Hepatocyte (in vitro differentiated cells): Measurements from ENCODE around the gene RNF125. TPM values are rescaled to one million over a fixed set of nuclear protein-coding genes. Genes with fewer than 3 reads are reported as not detected.

ENCODE experiments used
- DNase-seq: peaks from one replicate; pipeline ENCODE4 v3.0.0-alpha.2; 2016; ENCODE audit warnings: low spot score
- H2AFZ ChIP-seq: fragments of 200-600 bp; sonication (generic); 2 replicates; pipeline ENCODE4 v1.6.0; 2016; ENCODE audit warnings: antibody characterized with exemption, mild to moderate bottlenecking
- H3K27ac ChIP-seq: fragments of 200-600 bp; sonication (generic); 2 replicates; pipeline ENCODE4 v1.5.1; 2016; ENCODE audit warnings: mild to moderate bottlenecking
- H3K27me3 ChIP-seq: fragments of 200-600 bp; sonication (generic); 2 replicates; pipeline ENCODE4 v1.6.1; 2016
- H3K36me3 ChIP-seq: fragments of 200-600 bp; sonication (generic); replicated peaks from 2 replicates; pipeline ENCODE4 v1.5.1; 2016; ENCODE audit warnings: low read depth; ENCODE audit not compliant: insufficient read depth
- H3K4me1 ChIP-seq: fragments of 200-600 bp; sonication (generic); 2 replicates; pipeline ENCODE4 v1.5.1; 2016; ENCODE audit warnings: mild to moderate bottlenecking, moderate library complexity; ENCODE audit not compliant: insufficient read depth
- H3K4me2 ChIP-seq: fragments of 200-600 bp; sonication (generic); 2 replicates; pipeline ENCODE4 v1.6.0; 2016
- H3K4me3 ChIP-seq: fragments of 200-600 bp; sonication (generic); 2 replicates; pipeline ENCODE4 v1.5.1; 2016; ENCODE audit warnings: mild to moderate bottlenecking
- H3K79me2 ChIP-seq: fragments of 200-600 bp; sonication (generic); 2 replicates; pipeline ENCODE4 v1.6.0; 2017; ENCODE audit warnings: mild to moderate bottlenecking
- H3K9me2 ChIP-seq: fragments of 200-600 bp; sonication (generic); replicated peaks from 2 replicates; pipeline ENCODE4 v1.6.0; 2017; ENCODE audit warnings: mild to moderate bottlenecking; ENCODE audit not compliant: insufficient read depth
- H3K9me3 ChIP-seq: fragments of 200-600 bp; sonication (generic); 2 replicates; pipeline ENCODE4 v1.5.1; 2016; ENCODE audit warnings: low read depth, mild to moderate bottlenecking
- H4K20me1 ChIP-seq: fragments of 200-600 bp; sonication (generic); 2 replicates; pipeline ENCODE4 v1.6.0; 2016; ENCODE audit warnings: mild to moderate bottlenecking; ENCODE audit not compliant: insufficient read depth, poor library complexity, severe bottlenecking
- EZH2 ChIP-seq: fragments of 200-600 bp; sonication (generic); IDR thresholded peaks from 2 replicates; pipeline ENCODE4 v1.6.1; 2016; ENCODE audit warnings: antibody characterized with exemption, mild to moderate bottlenecking, borderline replicate concordance
- EZH2phosphoT487 ChIP-seq: fragments of 200-600 bp; sonication (generic); IDR thresholded peaks from one replicate; pipeline ENCODE4 v1.6.1; 2018; ENCODE audit warnings: antibody characterized with exemption, mild to moderate bottlenecking, low read depth, moderate library complexity; ENCODE audit not compliant: unreplicated experiment, severe bottlenecking
- WGBS: methylation state at CpG from one replicate; pipeline ENCODE4 v1.1.6; 2016; ENCODE audit warnings: low lambda C conversion rate; ENCODE audit errors: missing lambda C conversion rate; 5-methylcytosine and 5-hydroxymethylcytosine counted together
- polyA plus RNA-seq: library from polyadenylated mRNA; unstranded; fragments of >200 nt; fragmentation: Nextera tagmentation; extraction: Ambion mirVana; gene quantifications from 2 replicates; pipeline ENCODE4 v1.2.1, GENCODE V29; 2016
- total RNA-seq: library from RNA; depleted of rRNA; stranded (reverse); fragments of >200 nt; gene quantifications from 2 replicates; pipeline ENCODE4 v1.2.3, GENCODE V29; 2014
- TF ChIP-seq, protein P1 (sequence below): fragments of 200-600 bp; sonication (generic); IDR thresholded peaks from 2 replicates; pipeline ENCODE4 v1.5.1; 2016; ENCODE audit warnings: antibody characterized with exemption, mild to moderate bottlenecking; ENCODE audit not compliant: poor library complexity

Gene RNF125
- total and polyA plus RNA-seq, 2 experiments from 2014 or later = 0.64 to 1.1 TPM

DNA sequence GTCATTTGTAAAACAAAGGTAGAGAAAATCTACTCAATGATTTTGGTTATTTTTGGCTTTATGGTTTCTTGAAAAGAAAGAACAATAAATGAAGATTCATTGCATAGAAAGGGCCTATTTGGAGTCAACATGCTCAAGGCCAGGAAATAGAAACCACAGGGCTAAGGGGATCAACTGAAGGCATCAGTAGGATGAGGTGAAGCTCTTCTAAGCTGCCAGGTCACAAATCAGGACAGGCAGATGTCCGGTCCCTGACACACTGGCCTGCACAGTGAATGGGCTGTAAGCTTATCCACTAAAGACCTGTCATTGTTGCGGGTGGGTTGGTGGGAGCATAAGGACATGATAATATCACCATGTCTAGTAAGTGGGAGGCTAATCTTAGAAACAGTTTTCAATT, 41.4 kb downstream of the RNF125 start:
- no peaks in the 10 kb centered on the region for H3K4me1 ChIP-seq
- H3K27me3 ChIP-seq = no peaks in the 10 kb centered on the region
- no peak overlapping the region for H3K4me2 ChIP-seq
- H3K9me2 ChIP-seq = no peaks in the 10 kb centered on the region
- TF ChIP-seq, protein P1, sequence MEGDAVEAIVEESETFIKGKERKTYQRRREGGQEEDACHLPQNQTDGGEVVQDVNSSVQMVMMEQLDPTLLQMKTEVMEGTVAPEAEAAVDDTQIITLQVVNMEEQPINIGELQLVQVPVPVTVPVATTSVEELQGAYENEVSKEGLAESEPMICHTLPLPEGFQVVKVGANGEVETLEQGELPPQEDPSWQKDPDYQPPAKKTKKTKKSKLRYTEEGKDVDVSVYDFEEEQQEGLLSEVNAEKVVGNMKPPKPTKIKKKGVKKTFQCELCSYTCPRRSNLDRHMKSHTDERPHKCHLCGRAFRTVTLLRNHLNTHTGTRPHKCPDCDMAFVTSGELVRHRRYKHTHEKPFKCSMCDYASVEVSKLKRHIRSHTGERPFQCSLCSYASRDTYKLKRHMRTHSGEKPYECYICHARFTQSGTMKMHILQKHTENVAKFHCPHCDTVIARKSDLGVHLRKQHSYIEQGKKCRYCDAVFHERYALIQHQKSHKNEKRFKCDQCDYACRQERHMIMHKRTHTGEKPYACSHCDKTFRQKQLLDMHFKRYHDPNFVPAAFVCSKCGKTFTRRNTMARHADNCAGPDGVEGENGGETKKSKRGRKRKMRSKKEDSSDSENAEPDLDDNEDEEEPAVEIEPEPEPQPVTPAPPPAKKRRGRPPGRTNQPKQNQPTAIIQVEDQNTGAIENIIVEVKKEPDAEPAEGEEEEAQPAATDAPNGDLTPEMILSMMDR = no peak
- no peak overlapping the region for H3K4me3 ChIP-seq
- H4K20me1 ChIP-seq = no peaks in the 10 kb centered on the region
- H3K9me3 ChIP-seq = no peaks in the 10 kb centered on the region
- WGBS = 98% methylated on average over 2 of the region's 2 CpGs
- no peak overlapping the region for H3K27ac ChIP-seq
- H3K36me3 ChIP-seq = no peaks in the 10 kb centered on the region
- H2AFZ ChIP-seq = no peak overlapping the region
- no peak for DNase-seq
- no peaks in the 10 kb centered on the region for H3K79me2 ChIP-seq

- no peak overlapping the region for H3K4me2 ChIP-seq
- DNase-seq = no peak
- H3K27ac ChIP-seq = peak overlapping the region; percentile 34
- TF ChIP-seq, protein P1 = no peak
- TF ChIP-seq EZH2 (no peak), EZH2phosphoT487 (no peak)
- no peaks in the 10 kb centered on the region for H3K9me2 ChIP-seq
- no peaks in the 10 kb centered on the region for H4K20me1 ChIP-seq
- no peak overlapping the region for H3K4me3 ChIP-seq
- no peaks in the 10 kb centered on the region for H3K36me3 ChIP-seq
- no peak overlapping the region for H2AFZ ChIP-seq
- no peaks in the 10 kb centered on the region for H3K4me1 ChIP-seq
- WGBS = 92% methylated on average over 3 of the region's 3 CpGs
- H3K9me3 ChIP-seq = no peaks in the 10 kb centered on the region
- no peaks in the 10 kb centered on the region for H3K27me3 ChIP-seq
- no peaks in the 10 kb centered on the region for H3K79me2 ChIP-seq
Observed at GRCh38 chr18:32067375-32068167, 48.9 kb downstream of the RNF125 start.

DNA sequence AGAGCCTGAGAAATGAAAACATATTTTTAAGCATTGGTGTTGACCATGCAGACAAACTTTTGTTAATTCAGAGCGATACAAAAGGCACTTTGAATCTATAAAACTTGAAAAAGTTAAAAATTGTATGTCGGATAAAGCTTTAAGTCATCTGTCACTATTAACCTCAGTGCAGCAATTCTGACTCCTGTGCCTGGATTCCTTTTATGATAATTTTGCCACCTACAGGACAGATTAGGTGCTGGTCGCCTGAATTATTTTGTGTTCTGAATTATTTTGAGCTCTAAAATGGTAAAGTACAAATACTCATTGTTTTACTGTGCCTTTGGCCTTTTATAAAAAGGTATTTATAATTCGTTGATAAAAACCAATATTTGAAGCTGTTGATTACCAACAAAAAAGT, 53.7 kb downstream of the RNF125 start:
- H3K36me3 ChIP-seq = no peaks in the 10 kb centered on the region
- H3K27me3 ChIP-seq = no peaks in the 10 kb centered on the region
- 79% methylated on average over 4 of the region's 4 CpGs for WGBS
- DNase-seq = no peak
- no peaks in the 10 kb centered on the region for H4K20me1 ChIP-seq
- H2AFZ ChIP-seq = no peak overlapping the region
- H3K27ac ChIP-seq = no peak overlapping the region
- no peaks in the 10 kb centered on the region for H3K4me1 ChIP-seq
- no peak overlapping the region for H3K4me3 ChIP-seq
- H3K79me2 ChIP-seq = no peaks in the 10 kb centered on the region
- TF ChIP-seq EZH2phosphoT487 = no peak
- no peak for TF ChIP-seq EZH2
- TF ChIP-seq, protein P1 = peak; percentile 21
- H3K9me2 ChIP-seq = no peaks in the 10 kb centered on the region
- no peaks in the 10 kb centered on the region for H3K9me3 ChIP-seq
- no peak overlapping the region for H3K4me2 ChIP-seq

- 93% methylated on average over 1 of the region's 1 CpG for WGBS
Observed at GRCh38 chr18:32074206-32074605, 55.6 kb downstream of the RNF125 start.

More at GRCh38 chr18:32074206-32074605, 55.6 kb downstream of the RNF125 start:
- TF ChIP-seq EZH2phosphoT487 (no peak), EZH2 (no peak)
- TF ChIP-seq, protein P1 = no peak
- no peak for DNase-seq
- Histone ChIP-seq H3K36me3 (no peaks in the 10 kb centered on the region), H3K27ac (no peak overlapping the region), H3K4me3 (no peak overlapping the region), H2AFZ (no peak overlapping the region), H3K9me2 (no peaks in the 10 kb centered on the region), H3K4me2 (no peak overlapping the region), H4K20me1 (no peaks in the 10 kb centered on the region), H3K79me2 (no peaks in the 10 kb centered on the region), H3K4me1 (no peaks in the 10 kb centered on the region), H3K27me3 (no peaks in the 10 kb centered on the region), H3K9me3 (no peaks in the 10 kb centered on the region)
